HPDE6-E6E7 (cell line): ENCODE data around the gene HNRNPA2B1.

Experiments used
- DNase-seq: peaks from one replicate; pipeline ENCODE4 v3.0.0; 2011; ENCODE audit warnings: missing footprints; ENCODE audit errors: extremely low spot score

HNRNPA2B1 gene

DNA sequence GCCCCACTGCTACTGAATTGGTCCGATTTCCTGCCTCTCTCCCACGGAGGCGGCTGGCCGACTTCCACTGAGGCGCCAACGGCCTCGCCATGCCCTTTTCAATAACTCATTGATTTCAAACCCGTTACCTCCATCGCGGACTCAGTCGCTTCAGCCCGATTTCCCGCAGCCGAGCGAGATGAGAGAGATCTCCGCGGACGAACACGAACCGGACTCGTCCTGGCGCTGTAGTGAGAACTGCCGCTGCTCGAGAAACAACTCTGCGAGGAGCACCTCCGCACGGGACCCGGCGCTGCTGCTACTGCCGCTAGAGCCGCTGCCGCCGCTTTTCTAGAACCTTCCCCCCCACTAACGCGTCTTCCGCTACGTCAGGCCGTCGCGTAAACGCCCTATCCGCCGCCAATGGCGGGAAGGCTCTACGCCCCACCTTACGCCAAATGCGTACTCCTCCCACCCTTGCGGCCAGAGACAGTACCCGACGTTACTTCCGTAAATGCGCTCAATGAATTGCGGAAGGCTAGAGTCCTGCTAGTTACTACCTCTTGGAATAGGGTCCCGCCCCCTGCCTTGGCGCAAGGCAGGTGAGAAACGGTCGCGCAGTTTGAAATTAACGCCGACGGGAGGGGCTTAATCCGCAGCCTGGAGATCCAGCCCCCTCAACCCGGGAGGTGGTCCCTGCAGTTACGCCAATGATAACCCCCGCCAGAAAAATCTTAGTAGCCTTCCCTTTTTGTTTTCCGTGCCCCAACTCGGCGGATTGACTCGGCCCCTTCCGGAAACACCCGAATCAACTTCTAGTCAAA is at the start of gene HNRNPA2B1:
Gene HNRNPA2B1 (minus strand): TSS at position 303 of the 803 bp plus-strand sequence. CDS start 169 bp downstream, at position 134.
- peak; percentile 80 for DNase-seq

DNA sequence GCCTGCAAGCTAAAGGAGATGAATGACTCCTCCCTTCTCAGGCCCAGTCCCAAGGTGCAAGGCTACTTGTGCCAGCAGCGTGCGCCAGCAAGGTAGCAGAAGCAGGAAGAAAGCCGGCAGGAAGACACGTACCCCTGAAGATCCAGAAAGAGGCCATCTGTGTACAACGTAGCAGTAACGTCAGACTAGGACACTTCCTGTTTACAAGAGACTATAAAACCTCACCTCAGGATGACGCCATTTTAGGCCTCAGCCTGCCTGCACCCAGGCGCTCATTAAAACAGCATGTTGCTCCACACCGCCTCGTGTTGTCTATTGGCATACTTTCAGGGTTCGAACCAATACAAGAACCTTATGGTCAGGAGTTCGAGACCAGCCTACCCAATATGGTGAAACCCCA is 49.7 kb upstream of the HNRNPA2B1 start:
- no peak for DNase-seq

DNA sequence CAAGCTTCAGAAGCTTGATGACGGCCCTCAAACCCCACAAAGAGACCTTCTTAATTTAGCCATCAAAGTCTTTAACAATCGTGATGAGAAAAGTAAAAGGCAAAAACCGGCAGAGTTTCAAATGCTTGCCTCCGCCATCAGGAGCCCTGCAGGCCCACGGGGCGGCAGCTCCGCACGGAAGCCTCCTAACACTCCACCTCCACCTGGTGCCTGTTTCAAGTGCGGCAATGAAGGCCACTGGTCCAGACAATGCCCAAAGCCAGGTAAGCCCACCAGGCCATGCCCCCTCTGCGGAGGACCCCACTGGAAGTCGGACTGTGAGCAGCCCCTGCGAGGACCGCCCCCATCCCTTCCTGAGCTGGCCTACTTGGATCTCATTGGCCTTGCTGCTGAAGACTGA is 44.6 kb upstream of the HNRNPA2B1 start:
- no peak for DNase-seq

DNA sequence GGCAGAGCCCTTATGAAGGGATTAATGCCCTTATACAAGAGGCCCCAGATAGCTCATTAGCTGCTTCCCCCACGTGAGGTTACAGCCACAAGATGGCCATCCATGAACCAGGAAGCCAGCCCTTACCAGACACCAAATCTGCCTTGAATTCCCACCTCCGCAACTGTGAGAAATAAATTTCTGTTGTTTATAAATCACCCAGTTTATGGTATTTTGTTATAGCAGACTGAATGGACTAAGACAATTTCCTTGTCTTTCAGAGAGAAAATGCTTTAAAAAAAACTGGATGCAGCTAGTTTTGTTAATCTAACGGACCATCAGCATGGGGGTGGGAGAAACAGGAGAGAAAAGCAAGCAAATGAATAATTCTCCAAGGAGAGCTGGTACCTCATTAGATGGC is 37.5 kb upstream of the HNRNPA2B1 start:
- DNase-seq: no peak

DNA sequence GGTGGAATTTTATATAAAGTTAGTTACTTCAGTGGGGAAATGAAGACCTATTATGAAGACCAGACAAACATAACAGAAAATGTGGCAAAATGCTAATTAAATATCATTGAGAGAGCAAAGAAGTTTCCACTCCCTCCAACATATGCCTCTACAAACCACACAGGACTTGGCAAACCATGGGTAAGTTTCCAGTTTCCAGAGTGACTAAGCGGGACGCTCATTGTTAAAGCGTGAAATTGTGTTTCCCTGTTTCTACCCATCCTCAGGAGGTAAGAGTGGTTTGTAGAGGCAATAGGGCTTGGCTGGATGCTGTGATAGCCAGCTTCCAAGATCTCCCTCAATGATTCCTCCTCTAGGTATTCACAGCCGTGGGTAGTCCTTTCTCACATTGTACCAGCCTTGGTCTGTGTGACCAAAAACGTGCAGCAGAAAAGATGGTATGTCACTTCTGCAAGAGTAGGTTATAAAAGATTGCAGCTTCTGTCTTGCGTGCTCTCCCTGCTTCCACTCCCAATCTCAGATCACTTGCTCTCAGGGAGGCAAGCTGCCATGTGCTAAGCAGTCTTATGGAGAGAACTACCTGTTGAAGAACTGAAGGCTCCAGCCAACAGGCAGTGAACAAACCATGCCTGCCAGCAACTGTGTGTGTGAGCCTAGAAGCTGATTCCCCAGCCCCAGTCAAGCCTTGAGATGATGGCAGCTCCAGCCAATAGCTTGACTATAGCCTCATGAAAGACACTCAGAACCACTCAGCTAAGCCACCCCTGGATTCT is 36.7 kb upstream of the HNRNPA2B1 start:
- DNase-seq: no peak

DNA sequence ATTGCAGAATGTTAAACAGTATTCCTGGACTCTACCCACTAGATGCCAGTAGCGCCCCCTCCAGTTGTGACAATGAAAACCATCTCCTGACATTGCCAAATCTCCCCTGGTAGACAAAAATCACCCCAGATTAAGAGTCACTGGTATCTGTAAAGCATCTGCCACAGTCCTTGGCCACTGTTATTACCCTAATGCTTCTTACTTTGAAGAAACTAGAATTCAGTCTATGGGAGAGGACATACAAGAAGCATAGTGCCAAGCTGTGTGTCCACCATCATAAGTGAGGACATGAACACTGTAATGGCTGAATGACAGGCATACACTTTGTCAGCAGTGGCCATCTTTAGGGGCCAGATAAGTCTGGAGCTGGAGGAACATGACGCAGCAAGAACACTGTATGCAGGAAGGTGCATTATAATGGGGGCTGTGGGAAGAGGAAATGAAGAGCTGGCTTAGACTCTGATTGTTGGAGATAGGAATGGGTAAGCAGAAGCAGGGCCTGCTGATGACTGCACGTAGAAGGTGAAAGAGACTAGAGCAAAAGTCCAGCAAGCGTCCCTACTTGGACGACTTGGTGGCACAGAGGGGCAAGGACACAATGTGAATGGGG is 33.5 kb upstream of the HNRNPA2B1 start:
- DNase-seq: no peak

DNA sequence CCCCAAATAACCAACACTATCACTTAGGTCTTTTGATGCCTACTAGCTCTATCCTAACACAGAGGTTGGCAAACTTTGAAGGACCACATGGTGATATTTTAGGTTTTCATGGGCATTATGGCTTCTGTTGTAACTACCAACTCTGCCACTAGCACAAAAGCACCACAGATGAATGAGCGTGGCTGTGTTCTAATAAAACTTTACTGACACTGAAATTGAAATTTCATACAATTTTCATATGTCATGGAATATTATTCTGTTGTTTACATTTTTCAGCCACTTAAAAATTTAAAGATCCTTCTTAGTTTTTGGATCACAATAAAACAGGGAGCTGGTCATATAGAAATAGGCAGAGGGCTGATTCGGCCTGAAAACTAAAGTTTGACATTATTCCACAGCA is 27.4 kb upstream of the HNRNPA2B1 start:
- DNase-seq: no peak

DNA sequence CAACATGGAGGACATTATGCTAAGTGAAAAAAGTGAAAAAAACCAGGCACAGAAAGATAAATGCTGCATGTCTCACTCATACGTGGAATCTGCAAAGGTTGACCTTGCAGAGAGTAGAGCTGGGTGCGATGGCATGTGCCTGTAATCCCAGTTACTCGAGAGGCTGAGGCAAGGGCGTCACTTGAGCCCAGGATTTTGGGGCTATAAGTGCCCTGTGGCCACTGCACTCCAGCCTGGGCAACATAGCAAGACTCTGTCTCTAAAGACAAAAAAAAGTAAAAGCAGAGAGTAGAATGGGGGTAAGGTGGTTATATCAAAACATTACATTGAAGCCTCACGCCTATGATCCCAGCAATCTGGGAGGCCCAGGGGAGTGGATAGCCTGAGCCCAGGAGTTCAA is 23.8 kb upstream of the HNRNPA2B1 start:
- no peak for DNase-seq

DNA sequence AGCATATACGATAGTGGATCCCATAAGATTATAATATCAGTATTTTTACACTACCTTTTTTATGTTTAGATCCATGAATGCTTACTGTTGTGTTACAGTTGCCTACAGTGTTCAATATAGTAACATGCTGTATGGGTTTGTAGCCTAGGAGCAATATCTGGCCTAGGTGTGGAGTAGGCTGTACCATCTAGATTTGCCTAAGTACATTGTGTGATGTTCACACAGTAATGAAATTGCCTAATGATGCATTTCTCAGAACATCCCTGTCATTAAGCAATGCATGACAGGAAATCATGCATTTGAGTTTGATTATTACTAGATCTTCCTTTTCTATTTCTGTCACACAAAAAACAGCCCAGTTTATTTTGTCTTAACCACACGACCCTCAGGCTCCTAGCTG is 15.5 kb upstream of the HNRNPA2B1 start:
- no peak for DNase-seq

DNA sequence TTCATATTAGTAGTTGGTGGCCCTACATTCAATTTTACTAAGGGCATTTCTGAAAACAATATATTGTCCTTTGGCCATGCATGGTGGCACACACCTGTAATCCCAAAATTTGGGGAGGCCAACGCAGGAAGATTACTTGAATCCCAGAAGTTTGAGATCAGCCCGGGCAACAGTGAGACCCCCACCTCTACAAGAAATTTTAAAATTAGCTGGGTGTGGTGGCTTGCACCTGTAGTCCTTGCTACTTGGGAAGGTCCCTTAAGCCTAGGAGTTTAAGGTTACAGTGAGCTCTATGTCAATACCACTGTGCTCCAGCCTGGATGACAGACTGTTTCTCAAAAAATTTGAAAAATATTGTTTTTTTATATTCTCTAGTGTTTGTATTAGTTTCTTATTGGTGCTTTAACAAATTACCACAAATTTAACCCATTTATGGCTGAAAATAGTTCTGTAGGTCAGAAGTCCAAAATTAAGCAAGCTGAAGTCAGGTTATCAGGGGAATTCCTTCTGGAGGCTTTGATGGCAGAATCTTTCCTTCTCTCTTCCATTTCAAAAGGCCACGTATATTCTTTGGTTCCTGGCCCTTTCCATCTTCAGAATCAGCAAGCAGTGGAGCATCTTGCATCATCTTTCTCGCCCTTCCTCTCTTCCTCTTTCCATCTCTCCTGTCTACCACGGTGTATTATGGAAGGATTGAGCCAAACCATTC is 13.4 kb upstream of the HNRNPA2B1 start:
- no peak for DNase-seq

DNA sequence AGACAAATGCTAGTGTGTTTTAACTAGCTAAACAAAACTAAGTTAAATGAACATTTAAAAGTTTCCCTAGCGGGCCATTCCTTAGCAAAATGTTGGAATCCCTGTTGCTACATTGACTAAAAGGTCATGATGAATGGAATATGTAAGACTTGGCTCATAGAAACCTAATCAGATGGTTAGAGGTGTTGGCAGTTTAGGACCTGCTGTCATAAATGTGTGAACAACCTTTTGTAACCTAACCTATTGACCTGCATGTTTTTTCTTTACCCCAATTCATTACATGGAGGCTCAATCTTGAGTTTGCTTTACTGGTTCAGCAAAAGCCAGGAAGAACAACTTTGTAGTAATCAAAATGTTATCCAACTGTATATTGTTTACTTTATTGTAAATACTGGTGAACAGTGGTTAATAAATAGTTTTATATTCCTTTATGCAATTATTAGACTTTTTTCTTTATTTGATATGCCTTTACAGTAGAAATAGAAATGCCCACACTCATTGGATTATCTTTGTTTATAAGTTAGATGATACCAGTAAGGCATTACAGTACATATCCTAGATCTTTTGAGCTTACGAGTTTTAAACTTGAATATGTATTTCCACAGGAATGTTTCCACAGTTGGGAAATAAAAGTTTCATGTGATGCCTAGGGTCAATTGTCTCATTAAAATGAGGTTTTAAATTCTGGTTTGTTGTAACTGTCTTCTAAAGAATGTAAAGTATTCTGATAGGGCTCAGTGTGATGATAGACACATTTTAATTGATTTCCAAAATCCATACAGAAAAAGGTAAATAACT is 12.6 kb upstream of the HNRNPA2B1 start:
- DNase-seq: no peak

DNA sequence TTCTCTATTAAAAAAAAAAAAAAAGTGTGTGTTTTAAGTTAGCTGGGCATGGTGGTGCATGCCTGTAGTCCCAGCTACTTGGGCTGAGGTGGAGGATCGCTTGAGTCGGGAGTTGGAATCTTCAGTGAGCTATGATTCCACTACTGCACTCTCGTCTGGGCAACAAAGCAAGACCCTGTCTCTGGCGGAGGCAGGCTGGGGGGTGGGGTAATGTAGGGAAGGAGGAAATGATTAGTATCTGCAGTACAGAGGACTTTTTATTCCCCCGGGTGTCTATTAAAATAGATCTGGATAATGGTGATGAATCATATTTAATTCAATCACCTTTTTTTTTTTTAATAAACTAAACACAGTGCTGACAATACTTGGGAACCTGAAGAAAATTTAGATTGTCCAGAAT is 7.5 kb upstream of the HNRNPA2B1 start:
- no peak for DNase-seq

DNA sequence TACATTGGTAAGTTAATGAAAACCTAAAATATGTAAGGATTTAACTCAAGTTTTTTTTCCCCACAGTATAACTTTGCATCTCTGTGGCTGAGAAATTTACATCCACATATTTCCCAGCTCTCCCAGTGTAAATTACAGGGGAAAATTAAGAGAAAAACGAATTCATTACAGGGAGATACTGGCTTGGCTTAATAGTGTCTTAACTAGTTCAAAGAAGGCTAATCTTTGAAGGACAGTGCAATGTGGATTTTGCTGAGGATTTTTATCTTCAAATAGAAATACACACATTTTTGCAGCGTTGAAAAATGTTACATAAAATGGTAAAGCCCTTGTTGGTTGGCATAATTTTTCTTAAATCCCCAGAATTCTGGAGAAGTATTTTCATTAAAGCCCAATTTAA is 2.5 kb upstream of the HNRNPA2B1 start:
- DNase-seq: no peak

DNA sequence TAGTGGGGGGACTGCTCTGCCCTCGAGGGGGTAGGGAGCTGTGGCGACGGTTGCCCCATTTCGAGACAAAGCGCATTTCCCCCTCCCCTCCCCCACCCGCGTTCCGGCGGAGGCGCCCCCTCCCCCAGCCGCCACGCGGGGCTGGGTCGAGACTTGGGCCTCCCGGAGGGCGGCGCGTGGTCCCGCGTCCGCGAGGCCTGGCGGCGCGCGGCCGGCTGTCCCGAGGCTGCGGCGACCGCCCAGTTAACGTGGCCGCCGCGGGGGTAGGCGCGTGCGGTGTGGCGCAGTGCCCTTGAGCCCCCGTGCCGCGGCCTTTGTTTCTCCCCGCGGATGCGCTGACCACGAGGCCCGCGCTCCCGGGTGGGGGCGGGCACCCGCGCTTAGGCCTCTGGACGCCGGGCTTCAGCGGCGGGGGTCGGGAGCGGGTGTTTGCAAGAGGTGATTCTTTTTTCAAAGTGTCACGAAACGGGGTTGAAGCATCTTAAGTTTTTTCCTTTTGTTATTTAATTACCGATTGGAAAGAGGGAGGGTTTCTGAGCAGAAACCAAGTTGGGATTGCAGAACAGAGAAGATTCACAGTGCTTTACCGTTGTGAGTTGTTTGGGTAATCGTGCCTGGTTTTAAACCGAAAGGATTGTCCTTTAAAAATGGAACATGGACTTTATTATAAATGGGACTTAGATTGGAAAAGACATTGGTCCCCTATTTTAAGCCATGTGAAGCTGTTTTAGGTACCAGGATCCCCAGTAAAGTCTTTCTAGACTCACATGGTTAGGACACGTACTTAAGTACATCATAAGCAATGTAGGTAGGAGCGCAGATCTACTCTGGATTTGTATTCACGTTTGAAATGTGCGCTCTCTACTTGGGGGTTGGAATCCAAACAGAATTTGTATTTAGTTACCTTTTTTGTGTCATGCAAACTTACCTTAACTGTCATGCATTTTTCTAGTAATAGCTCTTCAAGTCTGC is 1.8 kb upstream of the HNRNPA2B1 start:
- no peak for DNase-seq

DNA sequence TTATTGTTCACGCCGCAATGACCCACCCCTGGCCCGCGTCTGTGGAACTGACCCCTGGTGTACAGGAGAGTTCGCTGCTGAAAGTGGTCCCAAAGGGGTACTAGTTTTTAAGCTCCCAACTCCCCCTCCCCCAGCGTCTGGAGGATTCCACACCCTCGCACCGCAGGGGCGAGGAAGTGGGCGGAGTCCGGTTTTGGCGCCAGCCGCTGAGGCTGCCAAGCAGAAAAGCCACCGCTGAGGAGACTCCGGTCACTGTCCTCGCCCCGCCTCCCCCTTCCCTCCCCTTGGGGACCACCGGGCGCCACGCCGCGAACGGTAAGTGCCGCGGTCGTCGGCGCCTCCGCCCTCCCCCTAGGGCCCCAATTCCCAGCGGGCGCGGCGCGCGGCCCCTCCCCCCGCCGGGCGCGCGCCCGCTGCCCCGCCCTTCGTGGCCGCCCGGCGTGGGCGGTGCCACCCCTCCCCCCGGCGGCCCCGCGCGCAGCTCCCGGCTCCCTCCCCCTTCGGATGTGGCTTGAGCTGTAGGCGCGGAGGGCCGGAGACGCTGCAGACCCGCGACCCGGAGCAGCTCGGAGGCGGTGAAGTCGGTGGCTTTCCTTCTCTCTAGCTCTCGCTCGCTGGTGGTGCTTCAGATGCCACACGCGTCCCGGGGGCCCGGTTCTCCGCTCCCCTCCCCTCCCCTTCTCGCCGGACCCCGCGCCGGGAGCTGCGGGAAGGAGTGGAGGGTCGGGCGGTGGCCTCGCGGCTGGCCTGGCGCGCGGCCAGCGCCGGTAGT is 887 bp upstream of the HNRNPA2B1 start, which contains the start of gene CBX3:
Gene CBX3 (plus strand): TSS at position 499 of the 772 bp plus-strand sequence. CDS start 1,254 bp downstream, outside the sequence.
- peak; percentile 49 for DNase-seq

DNA sequence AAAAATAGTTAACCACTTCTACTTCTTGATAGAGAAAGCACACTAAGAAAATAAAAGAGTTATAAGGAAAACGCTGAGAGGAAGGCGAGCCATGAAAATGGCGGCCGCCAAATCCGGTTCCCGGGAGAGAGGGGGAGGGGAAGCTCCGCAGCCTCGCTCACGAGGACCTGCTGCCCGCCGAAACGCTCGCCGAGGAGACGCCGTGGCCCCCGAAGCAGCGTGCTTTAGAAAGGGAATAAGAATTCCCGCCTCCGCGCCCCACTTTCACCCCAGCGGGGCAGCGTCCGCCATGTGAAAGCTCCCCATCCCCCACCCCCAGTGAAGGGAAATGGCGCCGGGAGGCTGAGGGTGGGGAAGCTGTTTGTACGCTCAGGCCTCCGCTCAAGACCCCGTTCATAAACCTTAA is 505 bp downstream of the HNRNPA2B1 start:
- DNase-seq: no peak

DNA sequence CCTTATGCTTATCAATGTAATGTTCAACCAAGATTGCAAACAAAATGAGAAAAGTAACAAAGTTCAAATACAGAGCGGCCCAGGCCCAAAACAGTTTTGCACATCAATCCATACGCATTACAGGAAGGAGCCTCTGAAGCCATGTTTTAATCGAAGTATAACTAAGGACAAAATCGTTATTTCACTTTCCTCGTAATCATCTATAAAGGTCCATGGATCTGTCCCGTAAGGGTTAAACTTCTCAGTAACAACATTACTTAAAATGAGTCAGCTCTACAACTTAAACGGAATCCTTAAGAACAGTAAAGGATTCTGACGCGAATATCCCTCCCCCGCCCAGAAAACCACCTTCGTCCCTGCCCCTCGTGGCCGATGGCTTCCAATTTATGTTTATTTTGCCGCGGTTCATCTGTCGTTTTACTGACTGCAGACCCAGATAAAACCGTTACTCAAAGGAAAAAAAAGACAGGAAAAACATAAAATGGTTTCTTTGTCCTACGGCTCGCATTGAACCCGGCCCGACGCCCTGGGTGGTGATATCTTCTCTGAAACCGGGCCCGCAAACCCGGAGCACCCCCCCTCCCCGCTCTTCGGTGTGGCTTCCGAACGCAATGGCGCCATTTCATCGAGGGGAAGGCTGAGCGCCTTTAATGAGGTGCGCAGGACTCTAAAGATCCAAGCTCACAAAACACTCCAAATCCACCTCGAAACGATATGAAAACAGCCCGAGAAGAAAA is 1.1 kb downstream of the HNRNPA2B1 start:
- no peak for DNase-seq

DNA sequence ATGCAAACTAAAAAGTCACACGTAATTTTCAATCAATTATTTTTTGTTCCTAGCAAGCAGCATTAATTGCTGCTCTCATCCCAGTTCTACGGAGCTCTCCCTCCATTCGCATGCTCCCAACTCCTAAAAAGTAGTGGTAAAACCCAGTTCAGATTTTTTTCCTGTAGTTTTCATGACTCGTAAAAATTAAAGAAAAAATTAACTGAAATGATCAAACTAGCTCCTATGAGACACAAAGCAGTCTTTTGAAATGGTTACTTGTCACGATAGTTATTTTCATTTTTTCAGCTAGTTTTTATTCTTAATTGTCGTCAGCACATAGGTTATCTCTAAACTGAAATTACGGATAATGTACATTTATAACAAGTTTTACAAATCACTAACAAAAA is 1.8 kb downstream of the HNRNPA2B1 start:
- DNase-seq: no peak
